Cardiac muscle cell (in vitro differentiated cells and primary cell): Measurements from ENCODE around the gene ANGPT4. TPM values are rescaled to one million over a fixed set of nuclear protein-coding genes. Genes with fewer than 3 reads are reported as not detected.

Source experiments
- DNase-seq, 2 donors: peaks; one replicate each; pipeline versions ENCODE4 v3.0.0 to v3.0.0-alpha.2; 2010 to 2017; ENCODE audit warnings: low read depth in 1 of 2, low spot score in 1 of 2
- H3K27ac ChIP-seq: fragments of 200-600 bp; sonication (generic); 2 replicates; pipeline ENCODE4 v1.5.1; 2016
- H3K27me3 ChIP-seq: fragments of 200-600 bp; sonication (generic); 2 replicates; pipeline ENCODE4 v1.6.0; 2016; ENCODE audit warnings: control low read depth
- H3K36me3 ChIP-seq: fragments of 200-600 bp; sonication (generic); 2 replicates; pipeline ENCODE4 v1.5.1; 2016; ENCODE audit warnings: control low read depth
- H3K4me1 ChIP-seq: fragments of 200-600 bp; sonication (generic); 2 replicates; pipeline ENCODE4 v1.8.1; 2017; ENCODE audit warnings: low read depth, mild to moderate bottlenecking, mixed run types
- H3K4me3 ChIP-seq: fragments of 200-600 bp; sonication (generic); 2 replicates; pipeline ENCODE4 v1.5.1; 2016; ENCODE audit warnings: mild to moderate bottlenecking
- H3K9me3 ChIP-seq: fragments of 200-600 bp; sonication (generic); 2 replicates; pipeline ENCODE4 v1.5.1; 2017; ENCODE audit warnings: low read depth, mild to moderate bottlenecking, control low read depth
- CTCF ChIP-seq: IDR thresholded peaks from 2 replicates; pipeline ENCODE4 v1.5.1; 2012; ENCODE audit warnings: low read depth, mild to moderate bottlenecking, low read length
- polyA plus RNA-seq: library from polyadenylated mRNA; unstranded; fragments of >200 nt; fragmentation: Nextera tagmentation; extraction: Ambion mirVana; gene quantifications from 2 replicates; pipeline ENCODE4 v1.2.1, GENCODE V29; 2016
- total RNA-seq: library from RNA; depleted of rRNA; stranded (reverse); fragments of >200 nt; gene quantifications from 2 replicates; pipeline ENCODE4 v1.2.3, GENCODE V29; 2016

Gene ANGPT4
- total and polyA plus RNA-seq, 2 experiments from 2014 or later = 0.15 to 0.80 TPM

- no peaks in the 10 kb centered on the region for H3K36me3 ChIP-seq
- no peak overlapping the region for H3K4me3 ChIP-seq
- H3K9me3 ChIP-seq = no peaks in the 10 kb centered on the region
- H3K4me1 ChIP-seq = no peaks in the 10 kb centered on the region
- no peak overlapping the region for H3K27ac ChIP-seq
- H3K27me3 ChIP-seq = peaks cover 4% of the 10 kb centered on the region
- TF ChIP-seq CTCF = no peak
- DNase-seq = no peak
Observed at GRCh38 chr20:871948-872347, 44.2 kb downstream of the ANGPT4 start.

GRCh38 chr20:871436-871835, 44.7 kb downstream of the ANGPT4 start:
- TF ChIP-seq CTCF = no peak
- Histone ChIP-seq H3K4me3 (no peak overlapping the region), H3K9me3 (no peaks in the 10 kb centered on the region), H3K27ac (no peak overlapping the region), H3K36me3 (no peaks in the 10 kb centered on the region), H3K27me3 (peaks cover 4% of the 10 kb centered on the region), H3K4me1 (no peaks in the 10 kb centered on the region)
- DNase-seq = no peak

DNA sequence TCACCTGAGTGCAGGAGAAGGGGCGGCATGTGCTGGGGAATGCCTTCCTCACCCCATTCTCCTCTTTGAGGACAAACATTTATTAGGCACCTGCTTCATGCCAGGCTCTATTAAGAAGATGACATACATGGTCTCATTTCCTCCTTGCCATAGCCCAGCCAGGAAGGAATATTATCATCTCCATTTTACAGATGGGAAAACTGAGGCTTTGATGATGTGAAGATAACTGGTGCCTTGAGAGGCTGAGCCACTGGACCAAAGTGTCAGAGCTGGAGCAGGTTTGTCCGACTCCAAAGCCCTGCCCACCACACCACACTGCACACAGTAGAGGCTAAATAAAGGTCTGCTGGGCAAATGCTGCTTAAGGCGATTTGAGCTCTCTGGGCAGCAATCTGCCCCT, 45.4 kb downstream of the ANGPT4 start:
- no peaks in the 10 kb centered on the region for H3K36me3 ChIP-seq
- TF ChIP-seq CTCF = no peak
- no peak for DNase-seq
- H3K27ac ChIP-seq = no peak overlapping the region
- H3K27me3 ChIP-seq = peaks cover 4% of the 10 kb centered on the region
- no peak overlapping the region for H3K4me3 ChIP-seq
- no peaks in the 10 kb centered on the region for H3K9me3 ChIP-seq
- H3K4me1 ChIP-seq = no peaks in the 10 kb centered on the region

GRCh38 chr20:869606-870005, 46.5 kb downstream of the ANGPT4 start:
- DNase-seq = no peak
- no peaks in the 10 kb centered on the region for H3K36me3 ChIP-seq
- no peaks in the 10 kb centered on the region for H3K9me3 ChIP-seq
- no peak overlapping the region for H3K27ac ChIP-seq
- TF ChIP-seq CTCF = no peak
- no peak overlapping the region for H3K4me3 ChIP-seq
- H3K27me3 ChIP-seq = peaks cover 4% of the 10 kb centered on the region
- no peaks in the 10 kb centered on the region for H3K4me1 ChIP-seq

DNA sequence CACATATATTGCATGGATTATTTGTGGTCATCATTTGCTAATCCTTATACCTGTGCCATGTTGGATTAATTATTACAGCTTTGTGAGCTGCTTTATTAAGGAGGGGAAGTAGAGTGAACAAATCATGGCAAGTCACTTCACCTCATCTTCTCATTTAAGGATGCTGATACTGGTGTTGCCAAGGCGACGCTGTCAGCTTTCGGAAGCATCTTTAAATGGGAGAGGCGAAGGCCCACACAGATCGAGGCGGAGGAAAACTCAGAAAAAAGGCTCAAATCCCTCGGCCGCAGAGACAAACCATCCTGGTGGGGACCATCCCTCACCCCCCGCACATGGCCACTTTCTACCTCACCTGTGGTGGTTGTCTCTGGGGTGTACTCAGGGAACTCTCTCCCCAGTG, 47.9 kb downstream of the ANGPT4 start:
- Histone ChIP-seq H3K27me3 (peaks cover 4% of the 10 kb centered on the region), H3K4me1 (no peaks in the 10 kb centered on the region), H3K4me3 (no peak overlapping the region), H3K27ac (no peak overlapping the region), H3K36me3 (no peaks in the 10 kb centered on the region), H3K9me3 (no peaks in the 10 kb centered on the region)
- DNase-seq = no peak
- TF ChIP-seq CTCF = no peak

DNA sequence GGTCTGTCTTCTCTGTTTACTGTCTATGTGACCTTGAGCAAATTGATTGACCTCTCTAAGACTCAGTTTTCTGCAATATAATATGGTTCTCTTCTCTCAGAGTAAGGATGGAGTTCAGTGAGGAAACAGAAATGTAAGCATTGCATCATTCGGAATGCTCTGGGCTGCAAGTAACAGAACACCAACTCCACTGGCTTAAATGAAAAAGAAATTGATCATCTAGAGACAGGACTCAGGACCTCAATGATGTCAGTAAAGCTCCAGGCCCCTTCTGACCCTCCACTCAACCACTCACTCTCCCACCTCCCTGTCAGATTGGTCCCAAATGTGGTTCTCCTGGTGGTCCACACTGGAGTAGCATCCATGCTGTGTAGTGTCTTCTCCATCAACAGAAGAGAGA, 50.7 kb downstream of the ANGPT4 start:
- Histone ChIP-seq H3K9me3 (no peaks in the 10 kb centered on the region), H3K4me3 (no peak overlapping the region), H3K27ac (no peak overlapping the region), H3K4me1 (no peaks in the 10 kb centered on the region), H3K27me3 (peaks cover 4% of the 10 kb centered on the region), H3K36me3 (no peaks in the 10 kb centered on the region)
- TF ChIP-seq CTCF = no peak
- DNase-seq = no peak
